Measurements from ENCODE around the gene BTBD19.
"Not testable (repeated sequence)": the region's sequence is repeated elsewhere in the genome, so short reads cannot be mapped to it uniquely, and the experiment has no call there.

BTBD19 gene

GRCh38 chr1:44808063-44808937 lies at the start of gene BTBD19:
Gene BTBD19 (plus strand): TSS chr1:44808523. CDS start chr1:44808821, 298 bp downstream.
- peak; percentile 78 for DNase-seq (ENCODE audit: low spot score)
- no peak for TF ChIP-seq CTCF (IDR thresholded peaks at IDR 0.05; ENCODE audit: extremely low read depth, insufficient read depth, missing control alignments)
- in situ Hi-C loops (cut with MboI; ENCODE audit: low pct_unique_long_range_greater_than_20kb, low sequenced_read_pairs, unreplicated experiment): no loop called here

GRCh38 chr1:44759077-44759476 lies 49.2 kb upstream of the BTBD19 start:
- in situ Hi-C loops (cut with MboI; ENCODE audit: low pct_unique_long_range_greater_than_20kb, low sequenced_read_pairs, unreplicated experiment): no loop called here
- TF ChIP-seq CTCF (IDR thresholded peaks at IDR 0.05; ENCODE audit: extremely low read depth, insufficient read depth, missing control alignments): no peak
- no peak for DNase-seq (ENCODE audit: low spot score)

- no peak for DNase-seq (ENCODE audit: low spot score)
- TF ChIP-seq CTCF (IDR thresholded peaks at IDR 0.05; ENCODE audit: extremely low read depth, insufficient read depth, missing control alignments): no peak
- in situ Hi-C loops (cut with MboI; ENCODE audit: low pct_unique_long_range_greater_than_20kb, low sequenced_read_pairs, unreplicated experiment): no loop called here
These were observed 47.4 kb upstream of the BTBD19 start for GRCh38 chr1:44760876-44761275.

GRCh38 chr1:44766421-44766820 lies 41.9 kb upstream of the BTBD19 start:
- in situ Hi-C loops (cut with MboI; ENCODE audit: low pct_unique_long_range_greater_than_20kb, low sequenced_read_pairs, unreplicated experiment); DNase-seq (ENCODE audit: low spot score): not testable (repeated sequence)

GRCh38 chr1:44775078-44775929 lies 33.0 kb upstream of the BTBD19 start, which contains the start of gene RPS8:
Gene RPS8 (plus strand): TSS chr1:44775540. CDS start chr1:44775597, 57 bp downstream.
- in situ Hi-C loops (cut with MboI; ENCODE audit: low pct_unique_long_range_greater_than_20kb, low sequenced_read_pairs, unreplicated experiment): no loop called here
- peak; percentile 93 for DNase-seq (ENCODE audit: low spot score)
- TF ChIP-seq CTCF (IDR thresholded peaks at IDR 0.05; ENCODE audit: extremely low read depth, insufficient read depth, missing control alignments): no peak

GRCh38 chr1:44775930-44776729 lies 32.2 kb upstream of the BTBD19 start:
- TF ChIP-seq CTCF (IDR thresholded peaks at IDR 0.05; ENCODE audit: extremely low read depth, insufficient read depth, missing control alignments): no peak
- in situ Hi-C loops (cut with MboI; ENCODE audit: low pct_unique_long_range_greater_than_20kb, low sequenced_read_pairs, unreplicated experiment): no loop called here
- no peak for DNase-seq (ENCODE audit: low spot score)

Measured in GM13977 (cell line).